SK-N-SH (cell line): ENCODE measurements around the gene CCDC78. TPM values are rescaled to one million over a fixed set of nuclear protein-coding genes. Genes with fewer than 3 reads are reported as not detected.

ENCODE experiments used
- CTCF ChIA-PET: fragments of 300-600, 350-600 bp; formaldehyde crosslinking; extraction: SDS; loops from one replicate; lab custom pipeline; 2021; lab: Yijun Ruan, JAX
- POLR2A ChIA-PET: fragments of 350-600 bp; sonication (Branson Sonifier 250); formaldehyde crosslinking; extraction: SDS; loops from one replicate; lab custom pipeline; 2020; ENCODE audit warnings: antibody characterized with exemption, inconsistent platforms; lab: Yijun Ruan, JAX
- DNase-seq: peaks from one replicate; pipeline ENCODE4 v3.0.0; 2012
- H2AFZ ChIP-seq: fragments of 200-600 bp; sonication (generic); 2 replicates; pipeline ENCODE4 v1.8.1; 2016; ENCODE audit warnings: antibody characterized with exemption, mild to moderate bottlenecking, low read depth
- H3F3A ChIP-seq: fragments of 200-600 bp; sonication (generic); replicated peaks from 2 replicates; pipeline ENCODE3; 2016; ENCODE audit warnings: antibody characterized with exemption, mild to moderate bottlenecking; ENCODE audit not compliant: insufficient read depth
- H3K27ac ChIP-seq, 2 experiments: fragments of 200-500 bp in 1 of 2; fragments of 200-600 bp in 1 of 2; sonication (Bioruptor generic) in 1 of 2; sonication (generic), shearing (Covaris generic) in 1 of 2; 2 replicates each; pipeline versions ENCODE4 v1.5.1 to v1.6.1; 2014 to 2016; ENCODE audit warnings: low read depth in 2 of 2, inconsistent platforms in 1 of 2, low read length in 1 of 2, mild to moderate bottlenecking in 1 of 2, mixed read lengths in 1 of 2
- H3K27me3 ChIP-seq: fragments of 200-600 bp; sonication (generic), shearing (Covaris generic); 2 replicates; pipeline ENCODE4 v1.6.1; 2016; ENCODE audit warnings: mixed run types; ENCODE audit not compliant: insufficient read depth
- H3K36me3 ChIP-seq, 2 experiments: fragments of 200-500 bp in 1 of 2; fragments of 200-600 bp in 1 of 2; sonication (Bioruptor generic) in 1 of 2; sonication (generic) in 1 of 2; replicated peaks in 1 of 2; 2 replicates each; pipeline versions ENCODE3 to v1.5.1; 2014 to 2016; ENCODE audit warnings: low read length in 1 of 2, mild to moderate bottlenecking in 1 of 2; ENCODE audit not compliant: insufficient read depth in 2 of 2, control insufficient read depth in 1 of 2
- H3K4me1 ChIP-seq, 2 experiments: fragments of 200-500 bp in 1 of 2; fragments of 200-600 bp in 1 of 2; sonication (Bioruptor generic) in 1 of 2; sonication (generic), shearing (Covaris generic) in 1 of 2; 2 replicates each; pipeline versions ENCODE4 v1.5.1 to v1.6.1; 2014 to 2016; ENCODE audit warnings: low read depth in 1 of 2, low read length in 1 of 2, mixed run types in 1 of 2; ENCODE audit not compliant: insufficient read depth in 2 of 2, control insufficient read depth in 1 of 2
- H3K4me2 ChIP-seq: fragments of 200-600 bp; sonication (generic), shearing (Covaris generic); 2 replicates; pipeline ENCODE4 v1.6.1; 2017; ENCODE audit warnings: mixed run types
- H3K4me3 ChIP-seq, 2 experiments: fragments of 200-500 bp in 1 of 2; fragments of 200-600 bp in 1 of 2; sonication (Bioruptor generic) in 1 of 2; sonication (generic), shearing (Covaris generic) in 1 of 2; 2 replicates each; pipeline versions ENCODE4 v1.5.1 to v1.8.1; 2014 to 2016; ENCODE audit warnings: low read depth in 2 of 2, inconsistent platforms in 1 of 2, low read length in 1 of 2, mild to moderate bottlenecking in 1 of 2, mixed read lengths in 1 of 2, moderate library complexity in 1 of 2
- H3K79me2 ChIP-seq: fragments of 200-600 bp; sonication (generic); 2 replicates; pipeline ENCODE4 v1.8.1; 2017; ENCODE audit warnings: mild to moderate bottlenecking; ENCODE audit not compliant: insufficient read depth
- H3K9ac ChIP-seq: fragments of 200-600 bp; sonication (generic); 2 replicates; pipeline ENCODE4 v1.6.1; 2017; ENCODE audit warnings: mixed run types
- H3K9me2 ChIP-seq: fragments of 200-600 bp; sonication (generic); 2 replicates; pipeline ENCODE4 v1.6.1; 2017; ENCODE audit warnings: mixed run types
- H3K9me3 ChIP-seq: fragments of 200-600 bp; sonication (generic); 2 replicates; pipeline ENCODE4 v1.6.1; 2017; ENCODE audit warnings: mixed run types, mild to moderate bottlenecking, moderate library complexity
- H4K20me1 ChIP-seq: fragments of 200-600 bp; sonication (generic); 2 replicates; pipeline ENCODE4 v1.6.1; 2017; ENCODE audit warnings: mild to moderate bottlenecking, mixed run types; ENCODE audit not compliant: insufficient read depth
- CHD2 ChIP-seq: fragments of 150-350 bp; IDR thresholded peaks from 2 replicates; pipeline ENCODE4 v1.6.1; 2018; ENCODE audit warnings: low read length; ENCODE audit not compliant: partially characterized antibody
- ELF1 ChIP-seq: IDR thresholded peaks from 2 replicates; pipeline ENCODE4 v1.4.0; 2012
- EZH2phosphoT487 ChIP-seq: fragments of 200-600 bp; sonication (generic); IDR thresholded peaks from 2 replicates; pipeline ENCODE4 v1.6.1; 2017; ENCODE audit warnings: low read depth, mixed run types, mild to moderate bottlenecking, antibody characterized with exemption, moderate library complexity, borderline replicate concordance
- FOSL2 ChIP-seq: IDR thresholded peaks from 2 replicates; pipeline ENCODE4 v1.4.0; 2012; ENCODE audit warnings: low read depth, mild to moderate bottlenecking, moderate library complexity, borderline replicate concordance
- FOXM1 ChIP-seq: IDR thresholded peaks from 2 replicates; pipeline ENCODE4 v1.4.0; 2012; ENCODE audit warnings: low read depth, mild to moderate bottlenecking
- IRF3 ChIP-seq: fragments of 150-350 bp; IDR thresholded peaks from 2 replicates; pipeline ENCODE4 v1.6.1; 2016; ENCODE audit warnings: mild to moderate bottlenecking, low read depth, low read length
- MEF2A ChIP-seq: IDR thresholded peaks from 2 replicates; pipeline ENCODE4 v1.4.0; 2012; ENCODE audit warnings: low read depth, borderline replicate concordance
- NFIC ChIP-seq: IDR thresholded peaks from 2 replicates; pipeline ENCODE4 v1.4.0; 2012; ENCODE audit warnings: borderline replicate concordance
- NRF1 ChIP-seq: IDR thresholded peaks from 2 replicates; pipeline ENCODE4 v1.6.1; 2012; ENCODE audit warnings: low read depth, mild to moderate bottlenecking, low read length
- PBX3 ChIP-seq: IDR thresholded peaks from 2 replicates; pipeline ENCODE4; 2012
- POLR2AphosphoS5 ChIP-seq: IDR thresholded peaks from 2 replicates; pipeline ENCODE4 v1.6.1; 2012; ENCODE audit warnings: low read depth, low read length
- RCOR1 ChIP-seq: fragments of 150-350 bp; IDR thresholded peaks from 2 replicates; pipeline ENCODE4 v1.6.1; 2017; ENCODE audit warnings: antibody characterized with exemption, low read length
- REST ChIP-seq: IDR thresholded peaks from 2 replicates; pipeline ENCODE4 v1.6.1; 2012; ENCODE audit warnings: mild to moderate bottlenecking, low read depth, low read length, moderate library complexity
- RFX5 ChIP-seq: IDR thresholded peaks from 2 replicates; pipeline ENCODE4 v1.6.1; 2012; ENCODE audit warnings: mild to moderate bottlenecking, improper control_type of control experiment, low read length
- SIN3A ChIP-seq: IDR thresholded peaks from 2 replicates; pipeline ENCODE4 v1.6.1; 2012; ENCODE audit warnings: low read depth, mild to moderate bottlenecking, low read length, moderate library complexity, borderline replicate concordance
- SMC3 ChIP-seq: IDR thresholded peaks from 2 replicates; pipeline ENCODE4 v1.6.1; 2012; ENCODE audit warnings: low read depth, low read length, improper control_type of control experiment
- TAF1 ChIP-seq: IDR thresholded peaks from 2 replicates; pipeline ENCODE4 v1.6.1; 2012; ENCODE audit warnings: low read depth, mild to moderate bottlenecking, low read length, moderate library complexity, borderline replicate concordance
- YY1 ChIP-seq: IDR thresholded peaks from 2 replicates; pipeline ENCODE4 v1.4.0; 2012; ENCODE audit warnings: low read depth, mild to moderate bottlenecking
- ZBTB33 ChIP-seq: IDR thresholded peaks from 2 replicates; pipeline ENCODE4 v1.4.0; 2012; ENCODE audit warnings: low read depth, borderline replicate concordance
- WGBS: methylation state at CpG from one replicate; pipeline ENCODE4 v1.1.6; 2017; ENCODE audit warnings: low lambda C conversion rate; 5-methylcytosine and 5-hydroxymethylcytosine counted together
- polyA plus RNA-seq, 3 experiments: library from polyadenylated mRNA; depleted of rRNA; stranded (reverse); fragments of >200 nt; gene quantifications; 2 replicates each; pipeline ENCODE4 v1.2.3, GENCODE V29; 2012

Gene CCDC78
- polyA plus RNA-seq, 1 of the 3 experiments (the other 2 are of a cell fraction) = 15.4 TPM

- H3K4me2 ChIP-seq = no peak overlapping the region
- no peaks in the 10 kb centered on the region for H3F3A ChIP-seq
- no peaks in the 10 kb centered on the region for H3K9me3 ChIP-seq
- ChIA-PET POLR2A (no interaction called here), CTCF (interaction anchor here (1.2 kb wide), 1 partner anchor 26 kb away, joined by 5 read pairs; the partner anchor contains the start of gene CIAO3)
- no peak overlapping the region for H3K4me3 ChIP-seq
- H3K4me1 ChIP-seq = no peaks in the 10 kb centered on the region
- H2AFZ ChIP-seq = no peak overlapping the region
- TF ChIP-seq REST (no peak), NFIC (no peak), ZBTB33 (no peak), RCOR1 (no peak), TAF1 (no peak), YY1 (no peak), CHD2 (no peak), POLR2AphosphoS5 (no peak), NRF1 (no peak), MEF2A (no peak), FOSL2 (no peak), ELF1 (no peak), SIN3A (no peak), IRF3 (no peak), EZH2phosphoT487 (no peak), FOXM1 (no peak), SMC3 (no peak), PBX3 (no peak), RFX5 (no peak)
- H3K27me3 ChIP-seq = no peaks in the 10 kb centered on the region
- H3K79me2 ChIP-seq = no peaks in the 10 kb centered on the region
- H3K36me3 ChIP-seq = no peaks in the 10 kb centered on the region
- H3K27ac ChIP-seq = no peak overlapping the region
- WGBS = 53% methylated on average over 39 of the region's 48 CpGs
- no peaks in the 10 kb centered on the region for H4K20me1 ChIP-seq
- no peak overlapping the region for H3K9ac ChIP-seq
- no peak for DNase-seq
- no peaks in the 10 kb centered on the region for H3K9me2 ChIP-seq
Observed at GRCh38 chr16:766820-767640, 40.8 kb upstream of the CCDC78 start.
